Endothelial cell of umbilical vein (primary cell): ENCODE results near the gene SPSB3.

Experiments used
- EZH2 ChIP-seq: IDR thresholded peaks from 2 replicates; pipeline ENCODE4 v1.6.1; 2012; ENCODE audit warnings: borderline replicate concordance, low read depth, mild to moderate bottlenecking, moderate library complexity, low read length, inconsistent platforms; ENCODE audit not compliant: severe bottlenecking
- FOS ChIP-seq: IDR thresholded peaks from 2 replicates; pipeline ENCODE4 v1.6.1; 2011; ENCODE audit warnings: mild to moderate bottlenecking, low read length, moderate library complexity, borderline replicate concordance; ENCODE audit not compliant: insufficient read depth
- MYC ChIP-seq: IDR thresholded peaks from one replicate; pipeline ENCODE4 v1.6.1; 2011; ENCODE audit warnings: mild to moderate bottlenecking, low read depth, low read length
- POLR2A ChIP-seq: IDR thresholded peaks from 2 replicates; pipeline ENCODE4 v1.6.1; 2012; ENCODE audit warnings: low read depth, mild to moderate bottlenecking, control low read depth, low read length
- POLR2AphosphoS5 ChIP-seq: IDR thresholded peaks from 2 replicates; pipeline ENCODE4 v1.6.1; 2012; ENCODE audit warnings: low read depth, mild to moderate bottlenecking, control low read depth, low read length, moderate library complexity; ENCODE audit not compliant: insufficient read depth
- TF ChIP-seq, protein P1 (sequence below), 2 donors: IDR thresholded peaks; 1 replicate in 1 of 2; 2 replicates in 1 of 2; pipeline ENCODE4 v1.5.1; 2011; ENCODE audit warnings: low read length in 2 of 2, mild to moderate bottlenecking in 2 of 2, moderate library complexity in 2 of 2, control low read depth in 1 of 2, inconsistent platforms in 1 of 2, low read depth in 1 of 2; ENCODE audit not compliant: insufficient read depth in 1 of 2; ENCODE audit errors: extremely low read depth in 1 of 2

DNA sequence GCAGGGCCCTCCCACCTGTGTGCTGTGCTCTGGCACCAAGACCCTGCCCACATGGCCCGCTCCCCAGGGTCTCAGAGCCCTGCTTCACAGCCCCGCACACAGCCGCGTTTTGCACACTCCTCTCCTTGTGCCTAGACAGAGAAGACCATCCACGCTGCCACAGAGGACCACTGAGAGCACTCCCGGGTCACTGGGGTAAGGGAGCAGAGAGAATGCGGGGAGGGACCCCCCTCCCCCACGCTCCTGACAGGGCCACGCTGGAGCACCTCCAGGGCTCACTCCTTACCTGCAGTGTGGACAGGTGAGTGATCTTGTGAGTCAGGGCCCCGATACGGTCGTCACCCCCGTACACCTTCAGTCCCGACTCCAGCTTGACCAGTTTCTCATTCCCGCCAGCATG is 37.2 kb upstream of the SPSB3 start:
- TF ChIP-seq POLR2AphosphoS5 = no peak
- TF ChIP-seq POLR2A = no peak
- TF ChIP-seq, protein P1, sequence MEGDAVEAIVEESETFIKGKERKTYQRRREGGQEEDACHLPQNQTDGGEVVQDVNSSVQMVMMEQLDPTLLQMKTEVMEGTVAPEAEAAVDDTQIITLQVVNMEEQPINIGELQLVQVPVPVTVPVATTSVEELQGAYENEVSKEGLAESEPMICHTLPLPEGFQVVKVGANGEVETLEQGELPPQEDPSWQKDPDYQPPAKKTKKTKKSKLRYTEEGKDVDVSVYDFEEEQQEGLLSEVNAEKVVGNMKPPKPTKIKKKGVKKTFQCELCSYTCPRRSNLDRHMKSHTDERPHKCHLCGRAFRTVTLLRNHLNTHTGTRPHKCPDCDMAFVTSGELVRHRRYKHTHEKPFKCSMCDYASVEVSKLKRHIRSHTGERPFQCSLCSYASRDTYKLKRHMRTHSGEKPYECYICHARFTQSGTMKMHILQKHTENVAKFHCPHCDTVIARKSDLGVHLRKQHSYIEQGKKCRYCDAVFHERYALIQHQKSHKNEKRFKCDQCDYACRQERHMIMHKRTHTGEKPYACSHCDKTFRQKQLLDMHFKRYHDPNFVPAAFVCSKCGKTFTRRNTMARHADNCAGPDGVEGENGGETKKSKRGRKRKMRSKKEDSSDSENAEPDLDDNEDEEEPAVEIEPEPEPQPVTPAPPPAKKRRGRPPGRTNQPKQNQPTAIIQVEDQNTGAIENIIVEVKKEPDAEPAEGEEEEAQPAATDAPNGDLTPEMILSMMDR (IDR thresholded peaks at IDR 0.05; ENCODE audit: extremely low read depth in 1 of 2, insufficient read depth in 1 of 2, low read depth in 1 of 2, low read length in 2 of 2) = no peak
- no peak for TF ChIP-seq EZH2
- no peak for TF ChIP-seq FOS
- no peak for TF ChIP-seq MYC
